GM06990 (cell line): ENCODE data around the gene TUG1.

Experiments
- DNase-seq: peaks from one replicate; pipeline ENCODE4 v3.0.0-alpha.2; 2011; ENCODE audit not compliant: insufficient read length; ENCODE audit errors: extremely low read depth
- H3K27me3 ChIP-seq: replicated peaks from 2 replicates; pipeline ENCODE4 v1.6.0; 2011; ENCODE audit warnings: low read length; ENCODE audit not compliant: control insufficient read depth, insufficient read depth
- H3K36me3 ChIP-seq: 2 replicates; pipeline ENCODE4 v1.5.1; 2011; ENCODE audit warnings: low read length; ENCODE audit not compliant: control insufficient read depth, insufficient read depth
- H3K4me3 ChIP-seq: replicated peaks from 2 replicates; pipeline ENCODE4 v1.5.1; 2011; ENCODE audit warnings: low read depth, mild to moderate bottlenecking, control low read depth, low read length
- TF ChIP-seq, protein P1 (sequence below): IDR thresholded peaks from 2 replicates; pipeline ENCODE4 v1.5.1; 2011; ENCODE audit warnings: low read length, control low read depth, mild to moderate bottlenecking, inconsistent platforms; ENCODE audit not compliant: insufficient read depth, poor library complexity, severe bottlenecking

Gene TUG1

GRCh38 chr22:30931541-30932300 is 37.3 kb upstream of the TUG1 start:
- Histone ChIP-seq H3K36me3 (peaks cover 55% of the 10 kb centered on the region), H3K27me3 (no peaks in the 10 kb centered on the region), H3K4me3 (no peak overlapping the region)
- TF ChIP-seq, protein P1, sequence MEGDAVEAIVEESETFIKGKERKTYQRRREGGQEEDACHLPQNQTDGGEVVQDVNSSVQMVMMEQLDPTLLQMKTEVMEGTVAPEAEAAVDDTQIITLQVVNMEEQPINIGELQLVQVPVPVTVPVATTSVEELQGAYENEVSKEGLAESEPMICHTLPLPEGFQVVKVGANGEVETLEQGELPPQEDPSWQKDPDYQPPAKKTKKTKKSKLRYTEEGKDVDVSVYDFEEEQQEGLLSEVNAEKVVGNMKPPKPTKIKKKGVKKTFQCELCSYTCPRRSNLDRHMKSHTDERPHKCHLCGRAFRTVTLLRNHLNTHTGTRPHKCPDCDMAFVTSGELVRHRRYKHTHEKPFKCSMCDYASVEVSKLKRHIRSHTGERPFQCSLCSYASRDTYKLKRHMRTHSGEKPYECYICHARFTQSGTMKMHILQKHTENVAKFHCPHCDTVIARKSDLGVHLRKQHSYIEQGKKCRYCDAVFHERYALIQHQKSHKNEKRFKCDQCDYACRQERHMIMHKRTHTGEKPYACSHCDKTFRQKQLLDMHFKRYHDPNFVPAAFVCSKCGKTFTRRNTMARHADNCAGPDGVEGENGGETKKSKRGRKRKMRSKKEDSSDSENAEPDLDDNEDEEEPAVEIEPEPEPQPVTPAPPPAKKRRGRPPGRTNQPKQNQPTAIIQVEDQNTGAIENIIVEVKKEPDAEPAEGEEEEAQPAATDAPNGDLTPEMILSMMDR = no peak
- no peak for DNase-seq

GRCh38 chr22:30932661-30933060 is 36.4 kb upstream of the TUG1 start:
- TF ChIP-seq, protein P1 = no peak
- no peak overlapping the region for H3K4me3 ChIP-seq
- no peaks in the 10 kb centered on the region for H3K27me3 ChIP-seq
- peaks cover 54% of the 10 kb centered on the region for H3K36me3 ChIP-seq
- no peak for DNase-seq

- no peak overlapping the region for H3K4me3 ChIP-seq
- H3K36me3 ChIP-seq = peaks cover 47% of the 10 kb centered on the region
- TF ChIP-seq, protein P1 = no peak
- H3K27me3 ChIP-seq = no peaks in the 10 kb centered on the region
- no peak for DNase-seq
Measured at GRCh38 chr22:30933457-30933856, 35.6 kb upstream of the TUG1 start.

- Histone ChIP-seq H3K27me3 (no peaks in the 10 kb centered on the region), H3K36me3 (peaks cover 49% of the 10 kb centered on the region), H3K4me3 (no peak overlapping the region)
- no peak for DNase-seq
- TF ChIP-seq, protein P1 = no peak
Measured at GRCh38 chr22:30934053-30934452, 35.0 kb upstream of the TUG1 start.

DNA sequence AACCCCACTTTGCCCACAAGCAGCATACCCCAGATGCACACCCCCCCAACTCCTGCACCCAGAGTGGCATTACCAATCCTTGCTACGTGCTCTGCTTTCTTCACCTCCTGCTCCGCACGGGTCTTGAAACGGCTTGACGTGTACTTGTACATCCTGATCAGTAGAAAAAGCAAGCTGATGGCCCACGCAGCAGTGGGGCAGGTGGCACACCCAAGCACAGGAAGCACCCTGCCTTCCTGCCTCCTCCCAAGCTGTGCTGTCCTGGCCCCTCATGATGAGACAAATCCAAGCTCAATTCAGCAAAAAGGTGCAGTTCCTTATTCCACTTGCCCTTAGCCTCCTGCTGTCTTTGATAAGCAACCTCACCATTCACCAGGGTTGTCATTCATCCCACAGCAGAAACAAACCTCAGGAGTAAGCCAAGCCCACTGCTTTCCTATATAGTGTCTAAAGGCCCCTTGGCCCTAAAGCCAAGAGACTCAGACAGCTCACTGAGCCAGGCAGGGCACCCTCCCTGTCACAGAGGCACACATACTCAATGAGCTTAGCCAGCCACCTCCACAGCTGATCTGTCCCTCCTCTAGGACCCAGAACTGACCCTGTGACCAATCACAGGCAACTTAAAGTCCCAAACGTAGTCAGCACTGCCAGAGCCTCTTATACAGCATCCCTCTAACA is 28.2 kb upstream of the TUG1 start:
- H3K36me3 ChIP-seq = peaks cover 35% of the 10 kb centered on the region
- TF ChIP-seq, protein P1 = no peak

More for the DNA sequence above, 28.2 kb upstream of the TUG1 start:
- no peaks in the 10 kb centered on the region for H3K27me3 ChIP-seq
- no peak overlapping the region for H3K4me3 ChIP-seq
- no peak for DNase-seq
